LoVo (cell line): ENCODE measurements around the gene CDO1.
"Not testable (repeated sequence)": the region's sequence is repeated elsewhere in the genome, so short reads cannot be mapped to it uniquely, and the experiment has no call there.

Source experiments
- DNase-seq: peaks from one replicate; pipeline ENCODE4 v3.0.0-alpha.2; 2016; ENCODE audit warnings: low spot score

Gene CDO1

GRCh38 chr5:115829913-115830312 lies 13.5 kb upstream of the CDO1 start:
- DNase-seq, result no peak

DNA sequence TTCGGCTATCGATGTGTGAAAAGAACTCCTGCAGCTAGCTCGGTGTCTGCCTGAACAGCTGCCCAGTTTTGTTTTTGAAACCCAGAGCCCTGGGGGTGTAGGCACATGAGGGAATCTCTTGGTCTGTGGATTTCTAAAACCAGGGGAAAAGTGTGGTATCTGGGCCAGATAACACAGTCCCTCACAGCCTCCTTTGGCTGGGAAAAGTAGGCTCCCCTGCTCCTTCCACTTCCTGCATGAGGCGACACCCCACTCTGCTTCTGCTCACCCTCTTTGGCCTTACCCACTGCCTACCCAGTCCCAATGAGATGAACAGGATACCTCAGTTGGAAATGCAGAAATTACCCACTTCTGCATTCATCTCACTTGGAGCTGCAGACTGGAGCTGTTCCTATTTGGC lies 9.5 kb upstream of the CDO1 start:
- no peak for DNase-seq

DNA sequence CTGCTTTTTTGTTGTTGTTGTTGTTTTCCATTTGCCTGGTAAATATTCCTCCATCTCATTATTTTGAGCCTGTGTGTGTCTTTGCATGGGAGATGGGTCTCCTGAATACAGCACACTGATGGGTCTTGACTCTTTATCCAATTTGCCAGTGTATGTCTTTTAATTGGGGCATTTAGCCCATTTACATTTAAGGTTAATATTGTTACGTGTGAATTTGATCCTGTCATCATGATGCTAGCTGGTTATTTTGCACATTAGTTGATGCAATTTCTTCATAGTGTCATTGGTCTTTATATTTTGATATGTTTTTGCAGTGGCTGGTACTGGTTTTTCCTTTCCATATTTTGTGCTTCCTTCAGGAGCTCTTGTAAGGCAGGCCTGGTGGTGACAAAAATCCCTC lies 8.5 kb upstream of the CDO1 start:
- not testable (repeated sequence) for DNase-seq

DNA sequence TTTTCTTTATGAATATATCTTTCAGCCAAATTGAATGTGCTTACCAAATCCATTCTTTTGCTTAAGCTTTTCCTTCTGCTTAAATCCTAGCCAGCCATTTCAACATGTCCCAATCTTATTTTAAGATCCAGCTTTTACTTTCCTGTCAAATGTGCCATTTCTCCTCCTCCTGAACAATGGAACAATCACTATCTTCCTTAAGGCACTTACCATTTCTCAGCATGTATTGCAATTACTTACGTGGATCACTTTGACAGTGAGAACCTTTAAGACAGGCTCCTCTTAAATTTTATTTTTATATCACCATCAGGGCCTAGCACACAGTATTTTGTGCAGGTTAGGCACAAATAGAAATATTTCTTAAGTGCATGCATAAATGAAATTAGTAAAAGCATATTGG lies 4.4 kb upstream of the CDO1 start:
- DNase-seq, result no peak

DNA sequence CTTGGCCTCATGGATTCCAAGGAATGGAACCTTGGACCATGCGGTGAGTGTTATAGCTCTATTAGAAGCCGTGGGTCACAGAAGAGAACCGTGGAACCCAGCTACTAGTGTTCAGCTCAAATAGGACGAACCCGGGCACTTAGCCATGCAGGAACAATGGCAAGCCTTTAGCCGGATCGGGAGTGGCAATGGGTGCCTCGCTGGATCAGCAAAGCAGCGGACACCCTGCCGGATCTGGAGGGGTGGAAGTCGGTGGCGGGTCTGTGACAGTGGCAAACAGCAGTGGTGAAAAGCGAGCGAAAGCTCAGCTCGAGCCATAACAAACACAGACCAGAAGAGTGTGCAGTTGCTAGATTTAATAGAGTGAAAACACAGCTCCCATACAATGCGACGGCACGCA lies 2.4 kb upstream of the CDO1 start:
- no peak for DNase-seq

GRCh38 chr5:115817386-115817785 lies 927 bp upstream of the CDO1 start:
- DNase-seq, result no peak

- DNase-seq, result no peak
Observed at GRCh38 chr5:115815693-115816225, 700 bp downstream of the CDO1 start.

- DNase-seq, result no peak
Observed at GRCh38 chr5:115815006-115815692, 1.3 kb downstream of the CDO1 start.

DNA sequence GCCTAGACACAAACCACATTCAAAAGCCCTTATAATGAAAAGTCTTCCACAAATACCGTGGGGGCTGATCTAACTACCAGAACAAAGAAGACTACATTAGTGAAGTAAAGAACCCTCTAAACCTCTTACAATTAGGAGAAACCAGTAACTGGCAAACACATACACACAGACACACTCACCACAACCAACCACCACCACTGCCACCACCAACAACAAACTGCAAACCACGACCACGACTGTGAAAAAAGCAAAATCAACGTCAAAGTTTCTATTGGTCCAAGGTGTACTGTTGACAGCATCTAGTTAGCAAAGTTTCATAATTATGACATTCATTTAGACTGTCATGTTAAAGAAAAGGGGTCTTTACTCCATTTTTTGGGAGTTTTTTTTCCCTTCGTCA lies 2.7 kb downstream of the CDO1 start:
- DNase-seq, result no peak

DNA sequence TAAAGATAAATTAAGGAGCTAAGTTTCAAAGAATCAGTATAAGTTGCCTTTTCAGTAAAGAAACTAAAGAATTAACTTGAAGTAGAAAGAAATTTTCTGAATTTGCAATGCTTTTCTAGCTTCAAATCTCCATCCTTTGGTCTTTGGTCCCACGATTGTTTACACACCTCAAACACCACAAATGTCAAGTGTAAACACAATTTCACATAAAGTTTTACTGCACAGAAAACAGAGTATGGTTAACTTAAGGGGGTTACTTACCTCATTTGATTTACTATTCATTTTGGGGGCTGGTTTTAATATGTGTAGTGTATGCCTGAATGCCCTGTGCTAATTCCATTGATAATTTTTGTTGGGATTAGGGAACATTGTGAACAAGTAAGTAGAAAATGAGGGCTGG lies 4.1 kb downstream of the CDO1 start:
- DNase-seq, result no peak

DNA sequence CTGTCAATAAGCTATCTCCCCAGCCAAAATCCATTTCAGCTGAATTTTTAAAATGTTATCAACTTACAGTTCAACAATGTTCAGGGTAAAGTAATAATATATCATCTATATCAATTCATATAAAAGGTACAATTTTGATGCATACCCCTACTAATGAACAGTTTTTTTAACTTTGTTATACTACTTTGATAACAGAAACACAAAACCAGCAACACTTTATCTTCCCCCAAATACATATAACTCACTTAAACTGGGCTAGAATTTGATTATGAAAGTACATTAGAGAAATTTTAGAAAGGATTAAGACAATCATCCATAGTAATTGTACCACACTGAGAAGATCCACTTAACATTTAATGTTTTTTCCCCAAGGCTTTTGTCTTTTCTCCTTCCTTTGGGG lies 5.1 kb downstream of the CDO1 start:
- DNase-seq, result no peak

DNA sequence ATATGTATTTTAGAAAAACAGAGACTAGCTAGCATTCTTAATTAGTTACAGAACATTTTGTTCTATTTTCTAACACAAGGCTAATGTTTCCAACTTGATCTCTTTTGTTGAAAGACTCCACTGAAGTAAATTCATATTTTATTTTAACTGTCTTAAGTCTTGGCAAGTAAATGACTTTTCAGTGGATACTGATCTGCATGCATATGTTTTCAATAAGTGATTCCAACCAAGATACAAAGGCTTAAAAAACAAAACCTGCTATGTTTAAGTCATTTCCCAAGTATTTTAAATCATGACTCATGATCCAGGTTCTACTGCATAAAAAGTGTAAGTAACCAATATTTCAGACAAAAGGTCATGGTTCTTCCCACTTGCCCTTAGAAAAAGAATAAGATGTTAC lies 5.7 kb downstream of the CDO1 start:
- no peak for DNase-seq

DNA sequence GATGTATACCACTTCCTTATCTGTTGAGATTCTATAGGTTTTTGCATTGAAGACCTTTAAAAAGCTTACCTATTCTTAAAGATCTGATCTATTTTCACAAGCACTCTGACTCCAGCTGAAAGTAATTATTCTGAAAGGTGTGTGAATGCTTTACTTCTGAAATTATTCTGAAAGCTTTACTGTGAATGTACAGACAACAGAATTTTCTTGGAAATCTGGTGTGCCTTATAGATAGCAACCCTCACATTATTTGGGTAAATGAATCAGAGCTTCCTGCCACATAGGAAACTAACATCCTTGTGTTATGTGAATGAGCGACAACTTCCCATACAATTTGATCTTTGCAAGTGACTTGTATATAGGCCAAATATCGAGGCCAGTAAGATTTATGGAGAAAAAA lies 6.5 kb downstream of the CDO1 start:
- DNase-seq, result no peak

DNA sequence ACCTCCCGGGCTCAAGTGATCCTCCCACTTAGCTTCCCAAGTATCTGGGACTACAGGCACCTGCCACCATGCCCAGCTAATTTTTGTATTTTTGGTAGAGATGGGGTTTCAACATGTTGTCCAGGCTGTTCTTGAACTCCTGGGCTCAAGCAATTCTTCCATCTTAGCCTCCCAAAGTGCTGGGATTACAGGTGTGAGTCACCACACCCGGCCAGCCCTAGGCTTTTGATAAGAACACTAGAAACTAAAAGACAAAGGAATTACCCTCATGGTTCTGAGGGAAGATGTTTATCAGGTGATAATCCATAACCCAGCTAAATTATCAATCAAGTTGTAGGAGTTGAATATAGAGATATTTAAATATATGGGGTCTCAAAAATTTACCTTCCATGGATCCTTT lies 8.4 kb downstream of the CDO1 start:
- DNase-seq, result not testable (repeated sequence)

GRCh38 chr5:115807654-115808052 lies 8.8 kb downstream of the CDO1 start:
- no peak for DNase-seq

- no peak for DNase-seq
Observed at GRCh38 chr5:115806986-115807653, 9.3 kb downstream of the CDO1 start.

DNA sequence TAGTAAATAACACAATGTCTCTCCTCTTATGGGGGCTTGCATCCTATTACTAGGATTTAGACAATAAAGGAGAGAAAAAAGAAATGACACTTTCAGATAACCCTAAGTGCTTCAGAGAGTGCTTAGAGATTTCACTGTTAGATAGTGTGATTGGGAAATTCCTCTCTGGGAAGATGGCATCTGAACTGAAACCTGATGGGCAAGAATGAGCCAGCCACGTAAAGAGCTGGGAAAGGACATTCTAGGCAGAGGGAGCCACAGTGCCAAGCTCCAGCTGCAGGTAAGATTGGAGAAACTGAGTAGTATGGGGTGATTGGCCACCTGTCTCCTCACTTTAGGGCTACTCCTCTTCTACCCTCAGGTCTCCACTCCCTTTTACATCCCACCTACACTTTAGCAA lies 14.5 kb downstream of the CDO1 start:
- no peak for DNase-seq

DNA sequence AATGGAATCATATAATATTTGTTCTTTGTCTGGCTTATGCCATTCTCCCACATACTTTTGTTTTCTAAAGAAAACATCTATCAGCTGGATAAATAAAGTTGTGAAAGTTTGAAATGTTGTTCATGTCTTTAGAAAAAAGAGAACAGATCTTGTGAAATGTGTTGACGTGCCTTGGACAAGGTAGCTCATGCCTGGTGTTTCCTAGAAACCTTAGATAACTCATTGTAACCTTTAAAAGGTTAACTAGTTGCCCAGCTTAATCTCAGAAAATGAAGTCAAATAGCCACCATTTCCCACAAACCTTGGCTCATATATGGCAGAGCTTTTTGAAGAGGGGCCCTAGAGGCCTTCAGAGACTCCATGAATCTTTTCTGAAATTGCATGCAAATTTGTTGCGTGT lies 15.3 kb downstream of the CDO1 start:
- DNase-seq, result no peak

DNA sequence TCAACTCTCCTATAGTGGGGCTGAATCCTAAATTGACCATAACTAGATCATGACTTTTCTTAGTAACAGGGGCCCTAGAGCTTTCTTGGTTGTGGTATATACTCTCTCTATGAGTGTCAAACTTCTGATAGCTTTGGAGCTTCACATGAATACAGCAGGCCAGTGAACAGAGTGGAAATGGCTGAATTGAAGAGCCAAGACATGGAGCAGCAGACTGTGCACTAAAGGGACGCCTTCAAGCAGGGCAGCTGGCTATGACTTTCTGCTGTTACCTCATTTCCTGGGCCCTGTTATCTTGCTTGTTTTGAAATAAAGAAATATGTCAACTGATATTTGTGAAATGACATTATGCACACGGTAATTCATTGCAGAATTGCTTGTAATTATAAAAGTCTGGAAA lies 16.4 kb downstream of the CDO1 start:
- DNase-seq, result no peak

DNA sequence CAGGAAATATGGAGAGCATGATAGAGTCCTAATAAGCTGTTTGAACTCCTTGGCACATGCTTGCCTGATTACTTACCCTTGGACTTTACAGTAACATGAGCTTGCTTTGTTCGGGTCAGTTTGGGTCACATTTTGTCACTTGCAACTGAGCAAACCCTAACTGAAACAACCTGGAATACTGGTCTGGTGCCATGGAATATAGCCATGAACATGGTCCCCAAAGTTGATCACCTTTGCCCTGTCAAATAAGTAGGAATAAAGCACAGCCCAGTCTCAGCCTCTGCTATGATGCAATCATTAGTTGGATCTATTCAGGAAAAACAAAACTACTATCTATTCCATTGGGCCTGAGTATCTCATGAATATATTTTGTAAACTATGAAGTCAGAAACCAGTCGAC lies 18.2 kb downstream of the CDO1 start:
- no peak for DNase-seq

GRCh38 chr5:115796656-115797055 lies 19.8 kb downstream of the CDO1 start:
- DNase-seq, result no peak

DNA sequence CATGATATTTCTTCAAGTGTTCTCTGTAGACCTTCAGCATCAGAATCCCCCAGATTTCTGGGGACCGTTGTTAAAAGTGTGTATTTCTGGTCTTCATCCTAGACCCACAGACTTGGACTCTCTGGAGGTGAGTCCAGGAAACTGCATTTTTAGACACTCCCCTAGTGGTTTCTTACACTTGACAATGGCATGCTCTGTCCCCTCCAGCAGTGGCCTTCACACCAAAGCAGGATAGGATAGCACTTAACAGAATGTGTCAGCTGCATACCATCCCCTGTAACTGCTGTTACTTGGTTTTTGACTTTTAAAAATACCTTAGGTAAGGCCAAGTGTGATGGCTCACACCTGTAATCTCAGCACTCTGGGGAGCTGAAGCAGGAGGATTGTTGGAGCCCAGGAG lies 20.8 kb downstream of the CDO1 start:
- DNase-seq, result no peak

GRCh38 chr5:115788440-115788839 lies 28.0 kb downstream of the CDO1 start:
- no peak for DNase-seq

DNA sequence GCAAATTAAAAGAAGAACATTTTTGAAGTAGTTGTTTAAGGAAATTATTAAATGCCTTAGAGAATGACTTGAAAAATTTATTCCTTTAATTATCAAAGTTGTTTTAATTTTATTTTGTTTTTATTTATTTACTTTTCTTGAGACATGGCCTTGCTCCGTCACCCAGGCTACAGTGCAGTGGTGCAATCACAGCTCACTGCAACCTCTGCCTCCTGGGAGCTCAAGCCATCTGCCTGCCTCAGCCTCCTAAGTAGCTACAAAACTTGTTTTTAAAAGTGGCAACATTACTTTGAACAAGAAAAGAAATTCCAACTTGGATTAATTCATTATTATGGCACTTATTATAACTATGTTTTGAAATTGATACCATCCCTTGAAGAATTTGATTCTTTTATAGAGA lies 29.0 kb downstream of the CDO1 start:
- DNase-seq, result no peak
